Erythroblast (primary cell): ENCODE results near the gene SCUBE1.

Experiments
- DNase-seq, 2 experiments: peaks; one replicate each; lab custom pipeline; 2025; lab: John Stamatoyannopoulos, UW
- GATA1 ChIP-seq: IDR thresholded peaks from 2 replicates; pipeline ENCODE4 v1.6.1; 2011; ENCODE audit warnings: low read depth, mild to moderate bottlenecking, control low read depth, low read length, moderate library complexity
- POLR2A ChIP-seq: IDR thresholded peaks from 2 replicates; pipeline ENCODE4 v1.6.1; 2011; ENCODE audit warnings: mild to moderate bottlenecking, low read length

SCUBE1 gene

DNA sequence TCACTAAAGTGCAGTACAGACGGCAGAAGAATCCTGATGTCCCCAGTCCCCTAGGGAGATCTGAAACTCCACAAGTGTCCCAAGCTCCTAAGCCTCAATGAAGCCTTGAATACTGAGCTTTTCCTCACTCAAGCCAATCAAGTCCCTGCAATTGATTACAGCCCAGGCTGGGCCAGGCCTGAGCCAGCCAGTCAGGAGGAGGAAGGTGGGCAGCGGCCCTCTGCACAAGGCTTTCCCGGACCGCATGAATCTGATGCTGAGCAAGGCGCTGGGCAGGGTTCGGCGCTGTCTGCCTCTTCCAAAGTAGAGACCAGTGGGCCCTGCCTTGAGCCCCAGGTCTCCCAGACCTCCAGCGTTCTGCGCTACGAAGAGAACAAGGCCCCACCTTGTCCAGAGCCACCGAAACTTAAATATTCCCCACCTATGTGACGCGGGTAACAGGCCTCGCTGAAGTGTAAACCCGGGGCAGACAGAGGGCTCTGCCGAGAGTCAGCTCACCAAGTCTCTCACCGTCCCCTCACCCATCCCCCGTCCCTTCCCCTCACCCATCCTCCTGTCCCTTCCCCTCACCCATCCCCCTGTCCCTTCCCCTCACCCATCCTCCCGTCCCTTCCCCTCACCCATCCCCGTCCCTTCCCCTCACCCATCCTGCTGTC, 63.2 kb downstream of the SCUBE1 start:
- TF ChIP-seq GATA1, result no peak
- no peak for TF ChIP-seq POLR2A
- no peak for DNase-seq

DNA sequence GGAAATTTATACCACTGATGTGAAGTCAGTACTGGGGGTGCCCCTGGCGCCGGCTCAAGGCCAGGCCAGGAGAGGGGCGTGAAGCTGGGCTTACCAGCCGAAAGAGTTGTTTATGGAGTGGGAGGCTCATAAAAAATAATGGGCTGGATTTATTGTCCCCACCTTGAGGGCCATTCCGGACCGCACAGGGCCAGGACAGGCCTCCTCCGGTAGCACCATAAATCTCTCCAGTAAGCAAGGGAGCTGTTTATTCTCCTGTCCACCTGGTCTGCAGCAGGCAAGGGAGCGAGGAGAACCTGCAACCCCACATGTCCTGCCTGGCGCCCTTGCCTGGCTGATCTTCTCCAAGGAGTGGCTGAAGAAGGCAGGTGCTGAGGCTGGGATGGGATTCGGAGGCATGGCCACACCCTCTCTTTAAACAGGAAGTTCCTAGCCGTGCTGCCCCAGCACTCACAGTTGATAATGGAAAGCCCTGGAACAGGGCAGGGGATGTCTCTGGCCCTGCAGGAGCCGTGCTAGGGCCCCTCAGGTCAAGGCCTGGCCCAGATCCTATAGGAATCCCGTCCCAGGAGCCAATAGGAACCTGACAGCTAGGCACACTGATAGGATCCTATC, 65.1 kb downstream of the SCUBE1 start:
- DNase-seq, result no peak
- no peak for TF ChIP-seq GATA1
- no peak for TF ChIP-seq POLR2A

- TF ChIP-seq GATA1 (no peak), POLR2A (no peak)
- no peak for DNase-seq
Measured at GRCh38 chr22:43277091-43277490, 66.1 kb downstream of the SCUBE1 start.

DNA sequence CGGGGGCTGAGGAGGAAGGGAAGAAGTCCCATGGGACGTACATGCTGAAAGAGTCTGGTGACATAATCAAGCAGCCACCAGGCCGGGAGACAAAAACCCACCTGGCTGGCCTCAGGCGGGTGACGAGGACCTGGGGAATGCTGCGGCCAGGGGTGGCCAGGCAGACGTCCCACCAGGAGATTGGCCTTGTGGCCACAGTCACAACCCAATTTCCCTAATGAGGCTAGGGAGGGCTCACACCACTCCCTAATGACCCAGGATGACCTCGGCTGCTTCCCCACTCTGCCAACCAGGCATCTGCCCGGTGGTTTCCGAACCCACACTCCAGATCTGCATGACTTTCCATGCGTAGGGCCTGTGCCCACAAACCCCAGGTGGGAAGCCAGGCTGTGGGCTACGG, 66.9 kb downstream of the SCUBE1 start:
- DNase-seq, result no peak

GRCh38 chr22:43275545-43276317, 67.4 kb downstream of the SCUBE1 start:
- DNase-seq, result peak in 1 of 2 experiments; percentile 20
- no peak for TF ChIP-seq POLR2A
- TF ChIP-seq GATA1, result no peak

More for the DNA sequence above, 66.9 kb downstream of the SCUBE1 start:
- TF ChIP-seq GATA1 (no peak), POLR2A (no peak)

DNA sequence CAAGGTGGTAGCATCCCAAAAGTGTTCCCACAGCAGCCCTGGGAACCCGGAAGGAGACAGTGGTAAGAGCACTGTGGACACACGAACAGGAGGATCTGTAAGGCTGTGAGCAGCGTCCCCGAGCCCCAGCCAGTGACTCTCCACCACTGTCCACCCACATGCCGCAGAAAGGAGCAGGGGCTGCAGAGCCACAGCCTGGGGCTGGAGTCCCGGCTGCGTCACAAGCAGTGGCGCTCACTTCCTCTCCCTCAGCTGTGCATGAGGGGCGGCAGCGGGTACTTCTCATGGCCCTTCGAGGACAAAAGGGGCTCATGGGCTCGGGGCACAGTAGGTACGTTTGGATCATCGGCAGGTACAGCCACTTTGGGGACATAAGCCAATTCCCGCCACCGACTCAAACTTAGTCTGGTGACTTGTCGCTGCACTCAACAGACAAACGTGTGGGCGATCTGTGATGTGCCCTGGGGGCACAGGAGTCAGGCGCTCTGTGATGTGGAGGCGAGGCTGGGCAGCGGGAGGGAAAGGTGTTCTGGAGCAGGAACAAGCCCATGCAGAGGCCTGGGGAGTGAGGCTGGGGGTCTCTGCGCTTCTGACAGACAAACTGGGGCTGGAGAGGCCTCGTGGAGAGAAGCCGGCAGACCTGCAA, 68.5 kb downstream of the SCUBE1 start:
- TF ChIP-seq POLR2A (no peak), GATA1 (no peak)
- DNase-seq, result no peak

GRCh38 chr22:43273902-43274484, 69.2 kb downstream of the SCUBE1 start:
- peak; percentile 52 to 69 for DNase-seq
- TF ChIP-seq POLR2A, result no peak
- TF ChIP-seq GATA1, result no peak

GRCh38 chr22:43272869-43273318, 70.3 kb downstream of the SCUBE1 start:
- TF ChIP-seq GATA1 (no peak), POLR2A (no peak)
- no peak for DNase-seq

- no peak for TF ChIP-seq POLR2A
- no peak for TF ChIP-seq GATA1
- no peak for DNase-seq
Measured at GRCh38 chr22:43272301-43272700, 70.9 kb downstream of the SCUBE1 start.

DNA sequence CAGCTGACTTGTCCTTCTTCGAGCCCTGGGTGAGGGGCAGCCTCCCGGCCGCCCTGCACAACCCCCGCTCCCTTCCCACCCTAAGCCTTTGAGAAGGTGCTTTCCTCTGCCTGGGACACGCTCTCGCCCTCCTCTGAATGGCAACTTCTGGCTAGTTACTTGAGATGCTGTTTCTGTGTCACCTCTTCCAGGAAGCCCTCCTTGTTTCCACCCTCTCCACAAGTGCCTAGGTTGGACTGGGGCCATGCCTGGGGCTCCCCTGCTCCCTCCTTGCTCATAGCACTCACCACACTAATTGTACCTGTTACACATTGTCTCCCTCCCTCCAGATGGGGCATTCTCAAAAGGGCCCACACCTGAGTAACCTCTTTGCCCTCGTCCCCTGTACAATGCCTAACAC, 72.2 kb downstream of the SCUBE1 start:
- no peak for DNase-seq
- TF ChIP-seq POLR2A (no peak), GATA1 (no peak)

- peak in 1 of 2 experiments; percentile 11 for DNase-seq
- TF ChIP-seq GATA1, result no peak
- no peak for TF ChIP-seq POLR2A
Measured at GRCh38 chr22:43270314-43270908, 72.8 kb downstream of the SCUBE1 start.

DNA sequence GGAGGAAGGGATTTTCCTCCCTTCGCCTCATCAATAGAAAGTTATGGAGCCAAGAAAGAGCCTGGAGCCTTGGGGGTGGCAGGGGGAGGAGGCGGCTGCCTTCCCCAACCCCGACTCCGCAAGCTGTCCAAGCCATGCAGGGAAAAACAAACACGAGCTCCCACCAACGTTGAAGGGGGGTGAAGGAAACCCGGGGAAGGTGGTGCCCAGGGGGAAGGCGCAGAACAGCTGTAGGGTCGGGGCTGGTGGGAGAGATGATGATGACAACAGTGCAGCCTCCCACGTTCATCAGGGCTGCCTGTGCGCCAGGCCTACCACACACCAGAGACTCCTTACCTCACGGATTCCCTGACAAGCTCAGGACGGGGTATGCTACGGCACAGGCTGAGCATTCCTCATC, 73.5 kb downstream of the SCUBE1 start:
- no peak for DNase-seq
- TF ChIP-seq GATA1, result no peak
- TF ChIP-seq POLR2A, result no peak

- no peak for TF ChIP-seq POLR2A
- no peak for TF ChIP-seq GATA1
- no peak for DNase-seq
Measured at GRCh38 chr22:43269246-43269645, 73.9 kb downstream of the SCUBE1 start.
